Cardiac muscle cell (in vitro differentiated cells and primary cell): ENCODE data around the gene SQSTM1. TPM values are rescaled to one million over a fixed set of nuclear protein-coding genes. Genes with fewer than 3 reads are reported as not detected.

Experiments used
- DNase-seq, 2 donors: peaks; one replicate each; pipeline versions ENCODE4 v3.0.0 to v3.0.0-alpha.2; 2010 to 2017; ENCODE audit warnings: low read depth in 1 of 2, low spot score in 1 of 2
- H3K27ac ChIP-seq: fragments of 200-600 bp; sonication (generic); 2 replicates; pipeline ENCODE4 v1.5.1; 2016
- H3K27me3 ChIP-seq: fragments of 200-600 bp; sonication (generic); 2 replicates; pipeline ENCODE4 v1.6.0; 2016; ENCODE audit warnings: control low read depth
- H3K36me3 ChIP-seq: fragments of 200-600 bp; sonication (generic); 2 replicates; pipeline ENCODE4 v1.5.1; 2016; ENCODE audit warnings: control low read depth
- H3K4me1 ChIP-seq: fragments of 200-600 bp; sonication (generic); 2 replicates; pipeline ENCODE4 v1.8.1; 2017; ENCODE audit warnings: low read depth, mild to moderate bottlenecking, mixed run types
- H3K4me3 ChIP-seq: fragments of 200-600 bp; sonication (generic); 2 replicates; pipeline ENCODE4 v1.5.1; 2016; ENCODE audit warnings: mild to moderate bottlenecking
- H3K9me3 ChIP-seq: fragments of 200-600 bp; sonication (generic); 2 replicates; pipeline ENCODE4 v1.5.1; 2017; ENCODE audit warnings: low read depth, mild to moderate bottlenecking, control low read depth
- polyA plus RNA-seq: library from polyadenylated mRNA; unstranded; fragments of >200 nt; fragmentation: Nextera tagmentation; extraction: Ambion mirVana; gene quantifications from 2 replicates; pipeline ENCODE4 v1.2.1, GENCODE V29; 2016
- total RNA-seq: library from RNA; depleted of rRNA; stranded (reverse); fragments of >200 nt; gene quantifications from 2 replicates; pipeline ENCODE4 v1.2.3, GENCODE V29; 2016
- TF ChIP-seq, protein P1 (sequence below): IDR thresholded peaks from 2 replicates; pipeline ENCODE4 v1.5.1; 2012; ENCODE audit warnings: low read depth, mild to moderate bottlenecking, low read length

The SQSTM1 gene
- total and polyA plus RNA-seq, 2 experiments from 2014 or later, result 110 to 144 TPM

GRCh38 chr5:179798771-179799643, 21.7 kb upstream of the SQSTM1 start:
- peaks cover 13% of the 10 kb centered on the region for H3K4me1 ChIP-seq
- no peak for DNase-seq
- TF ChIP-seq, protein P1, sequence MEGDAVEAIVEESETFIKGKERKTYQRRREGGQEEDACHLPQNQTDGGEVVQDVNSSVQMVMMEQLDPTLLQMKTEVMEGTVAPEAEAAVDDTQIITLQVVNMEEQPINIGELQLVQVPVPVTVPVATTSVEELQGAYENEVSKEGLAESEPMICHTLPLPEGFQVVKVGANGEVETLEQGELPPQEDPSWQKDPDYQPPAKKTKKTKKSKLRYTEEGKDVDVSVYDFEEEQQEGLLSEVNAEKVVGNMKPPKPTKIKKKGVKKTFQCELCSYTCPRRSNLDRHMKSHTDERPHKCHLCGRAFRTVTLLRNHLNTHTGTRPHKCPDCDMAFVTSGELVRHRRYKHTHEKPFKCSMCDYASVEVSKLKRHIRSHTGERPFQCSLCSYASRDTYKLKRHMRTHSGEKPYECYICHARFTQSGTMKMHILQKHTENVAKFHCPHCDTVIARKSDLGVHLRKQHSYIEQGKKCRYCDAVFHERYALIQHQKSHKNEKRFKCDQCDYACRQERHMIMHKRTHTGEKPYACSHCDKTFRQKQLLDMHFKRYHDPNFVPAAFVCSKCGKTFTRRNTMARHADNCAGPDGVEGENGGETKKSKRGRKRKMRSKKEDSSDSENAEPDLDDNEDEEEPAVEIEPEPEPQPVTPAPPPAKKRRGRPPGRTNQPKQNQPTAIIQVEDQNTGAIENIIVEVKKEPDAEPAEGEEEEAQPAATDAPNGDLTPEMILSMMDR, result no peak
- H3K4me3 ChIP-seq, result no peak overlapping the region
- H3K9me3 ChIP-seq, result no peaks in the 10 kb centered on the region
- no peaks in the 10 kb centered on the region for H3K27me3 ChIP-seq
- peaks cover 7% of the 10 kb centered on the region for H3K36me3 ChIP-seq
- H3K27ac ChIP-seq, result no peak overlapping the region

GRCh38 chr5:179799644-179799973, 21.1 kb upstream of the SQSTM1 start:
- H3K9me3 ChIP-seq, result no peaks in the 10 kb centered on the region
- peaks cover 7% of the 10 kb centered on the region for H3K36me3 ChIP-seq
- TF ChIP-seq, protein P1, result no peak
- no peak overlapping the region for H3K27ac ChIP-seq
- peaks cover 18% of the 10 kb centered on the region for H3K4me1 ChIP-seq
- no peak for DNase-seq
- no peaks in the 10 kb centered on the region for H3K27me3 ChIP-seq
- H3K4me3 ChIP-seq, result no peak overlapping the region

DNA sequence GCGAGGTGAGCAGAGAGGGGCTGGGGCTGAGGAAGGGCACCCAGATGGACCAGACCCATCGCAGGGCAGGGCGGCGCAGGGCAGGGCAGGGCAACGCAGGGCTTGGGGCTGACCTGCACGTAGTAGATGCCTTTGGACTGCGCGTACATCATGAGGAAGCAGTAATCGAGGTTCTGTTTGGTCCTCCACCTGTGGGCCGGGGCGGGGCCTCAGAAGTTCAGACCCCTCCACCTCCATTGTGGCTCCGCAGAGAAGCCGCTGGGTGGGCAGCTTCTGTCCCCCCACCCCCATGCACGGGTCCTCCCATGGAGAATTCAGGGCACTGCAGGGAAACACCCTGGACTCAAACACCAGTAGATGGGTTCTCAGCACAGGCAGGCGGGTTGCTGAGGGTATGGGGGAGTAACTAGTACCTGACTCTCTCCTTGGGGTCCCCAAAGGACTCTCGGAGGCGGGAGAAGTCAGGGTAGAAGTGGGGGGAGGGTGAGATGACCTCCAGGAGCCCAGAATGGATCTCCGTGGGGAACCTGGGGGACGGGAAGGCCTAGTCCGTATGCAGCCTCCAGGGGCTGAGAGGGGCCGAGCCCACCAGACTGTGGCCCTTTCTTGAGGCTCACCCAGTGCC, 20.5 kb upstream of the SQSTM1 start:
- Histone ChIP-seq H3K9me3 (no peaks in the 10 kb centered on the region), H3K4me3 (no peak overlapping the region), H3K27ac (no peak overlapping the region), H3K36me3 (peaks cover 7% of the 10 kb centered on the region), H3K4me1 (peaks cover 22% of the 10 kb centered on the region), H3K27me3 (no peaks in the 10 kb centered on the region)
- no peak for DNase-seq
- TF ChIP-seq, protein P1, result no peak

- Histone ChIP-seq H3K4me3 (no peak overlapping the region), H3K27ac (no peak overlapping the region), H3K27me3 (no peaks in the 10 kb centered on the region), H3K36me3 (peaks cover 7% of the 10 kb centered on the region), H3K4me1 (peaks cover 22% of the 10 kb centered on the region), H3K9me3 (no peaks in the 10 kb centered on the region)
- TF ChIP-seq, protein P1, result no peak
- DNase-seq, result no peak
Measured at GRCh38 chr5:179800696-179801201, 20.0 kb upstream of the SQSTM1 start.

GRCh38 chr5:179801304-179802206, 19.1 kb upstream of the SQSTM1 start:
- Histone ChIP-seq H3K27me3 (no peaks in the 10 kb centered on the region), H3K36me3 (peaks cover 7% of the 10 kb centered on the region), H3K4me1 (peaks cover 22% of the 10 kb centered on the region), H3K9me3 (no peaks in the 10 kb centered on the region), H3K27ac (no peak overlapping the region), H3K4me3 (no peak overlapping the region)
- DNase-seq, result peak; percentile 68 to 81
- TF ChIP-seq, protein P1, result peak; percentile 63
